H1 (cell line): ENCODE data around the gene DDX31. TPM values are rescaled to one million over a fixed set of nuclear protein-coding genes. Genes with fewer than 3 reads are reported as not detected.

Experiments
- CBX8 ChIP-seq: fragments of 300-800, 300-1000 bp; sonication (generic); IDR thresholded peaks from 2 replicates; pipeline ENCODE4 v1.7.1; 2016; ENCODE audit warnings: low read depth, low read length, borderline replicate concordance
- GTF2F1 ChIP-seq: IDR thresholded peaks from 2 replicates; pipeline ENCODE4 v1.6.1; 2012; ENCODE audit warnings: low read depth, low read length, improper control_type of control experiment, borderline replicate concordance
- RNF2 ChIP-seq: fragments of 200-900, 300-1000 bp; sonication (generic); IDR thresholded peaks from 2 replicates; pipeline ENCODE4 v1.7.1; 2016; ENCODE audit warnings: borderline replicate concordance, low read depth, mild to moderate bottlenecking, antibody characterized with exemption, low read length; ENCODE audit not compliant: poor library complexity, severe bottlenecking; ENCODE audit errors: missing control alignments
- RXRA ChIP-seq: IDR thresholded peaks from 2 replicates; pipeline ENCODE4 v1.6.1; 2011; ENCODE audit warnings: low read depth, mild to moderate bottlenecking, low read length, moderate library complexity; ENCODE audit not compliant: insufficient read depth
- SIN3A ChIP-seq, 2 experiments: IDR thresholded peaks in 1 of 2; conservative IDR thresholded peaks in 1 of 2; 2 replicates each; pipeline ENCODE4 v1.6.1; 2011 to 2012; ENCODE audit warnings: low read length in 2 of 2, improper control_type of control experiment in 1 of 2, low read depth in 1 of 2, mild to moderate bottlenecking in 1 of 2
- polyA plus RNA-seq, 7 experiments: library from polyadenylated mRNA; depleted of rRNA in 3 of 7; stranded (reverse) in 5 of 7; unstranded in 2 of 7; fragments of >200 nt in 5 of 7; fragments of 200-250 nt in 2 of 7; gene quantifications; 1 replicate in 5 of 7; 2 replicates in 1 of 7; 4 replicates in 1 of 7; pipeline versions ENCODE4 v1.2.1 to v1.2.3, GENCODE V29; 2011 to 2013; ENCODE audit warnings: missing spikeins in 2 of 7, mixed read lengths in 2 of 7
- total RNA-seq: library from RNA; stranded (reverse); fragmentation: NEBNext Ultra II Directional; extraction: Animal tissue kit (Norgen Biotek cat#: 25700); gene quantifications from 2 replicates; pipeline ENCODE4 v1.2.1, GENCODE V29; 2021
- TF ChIP-seq, protein P1 (sequence below): fragments of 300-600 bp; sonication (generic); IDR thresholded peaks from 2 replicates; pipeline ENCODE4 v1.7.1; 2012; ENCODE audit warnings: low read length, moderate library complexity, mild to moderate bottlenecking, inconsistent platforms; ENCODE audit not compliant: insufficient replicate concordance
- TF ChIP-seq, protein P2 (sequence below): IDR thresholded peaks from 2 replicates; pipeline ENCODE4 v1.6.1; 2011; ENCODE audit warnings: low read length, improper control_type of control experiment

DDX31 gene
- total and polyA plus RNA-seq, 2 of the 8 experiments (the other 6 are each of a cell fraction or from before 2014, with no cell fraction given) = 9.5 to 23.7 TPM

DNA sequence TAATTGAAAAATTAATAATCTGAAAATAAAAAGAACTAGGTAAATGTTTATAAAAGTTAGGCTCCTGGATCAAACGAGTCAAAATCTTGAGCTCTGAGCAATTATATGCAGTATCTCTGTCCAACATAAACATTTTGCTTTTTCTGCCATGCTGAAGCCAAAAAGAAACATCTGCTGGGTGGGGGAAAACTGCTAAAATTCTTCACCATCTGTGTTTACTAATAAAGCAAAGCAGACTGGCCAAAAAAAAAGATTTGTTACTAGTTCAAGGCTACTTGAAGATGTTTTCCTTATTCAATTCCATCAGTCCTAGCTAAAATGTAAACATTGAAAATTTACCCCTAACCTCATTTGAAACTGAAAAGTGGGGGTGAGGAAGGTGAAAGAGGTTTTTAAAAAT, 30.2 kb upstream of the DDX31 start (continued):
- TF ChIP-seq, protein P1, sequence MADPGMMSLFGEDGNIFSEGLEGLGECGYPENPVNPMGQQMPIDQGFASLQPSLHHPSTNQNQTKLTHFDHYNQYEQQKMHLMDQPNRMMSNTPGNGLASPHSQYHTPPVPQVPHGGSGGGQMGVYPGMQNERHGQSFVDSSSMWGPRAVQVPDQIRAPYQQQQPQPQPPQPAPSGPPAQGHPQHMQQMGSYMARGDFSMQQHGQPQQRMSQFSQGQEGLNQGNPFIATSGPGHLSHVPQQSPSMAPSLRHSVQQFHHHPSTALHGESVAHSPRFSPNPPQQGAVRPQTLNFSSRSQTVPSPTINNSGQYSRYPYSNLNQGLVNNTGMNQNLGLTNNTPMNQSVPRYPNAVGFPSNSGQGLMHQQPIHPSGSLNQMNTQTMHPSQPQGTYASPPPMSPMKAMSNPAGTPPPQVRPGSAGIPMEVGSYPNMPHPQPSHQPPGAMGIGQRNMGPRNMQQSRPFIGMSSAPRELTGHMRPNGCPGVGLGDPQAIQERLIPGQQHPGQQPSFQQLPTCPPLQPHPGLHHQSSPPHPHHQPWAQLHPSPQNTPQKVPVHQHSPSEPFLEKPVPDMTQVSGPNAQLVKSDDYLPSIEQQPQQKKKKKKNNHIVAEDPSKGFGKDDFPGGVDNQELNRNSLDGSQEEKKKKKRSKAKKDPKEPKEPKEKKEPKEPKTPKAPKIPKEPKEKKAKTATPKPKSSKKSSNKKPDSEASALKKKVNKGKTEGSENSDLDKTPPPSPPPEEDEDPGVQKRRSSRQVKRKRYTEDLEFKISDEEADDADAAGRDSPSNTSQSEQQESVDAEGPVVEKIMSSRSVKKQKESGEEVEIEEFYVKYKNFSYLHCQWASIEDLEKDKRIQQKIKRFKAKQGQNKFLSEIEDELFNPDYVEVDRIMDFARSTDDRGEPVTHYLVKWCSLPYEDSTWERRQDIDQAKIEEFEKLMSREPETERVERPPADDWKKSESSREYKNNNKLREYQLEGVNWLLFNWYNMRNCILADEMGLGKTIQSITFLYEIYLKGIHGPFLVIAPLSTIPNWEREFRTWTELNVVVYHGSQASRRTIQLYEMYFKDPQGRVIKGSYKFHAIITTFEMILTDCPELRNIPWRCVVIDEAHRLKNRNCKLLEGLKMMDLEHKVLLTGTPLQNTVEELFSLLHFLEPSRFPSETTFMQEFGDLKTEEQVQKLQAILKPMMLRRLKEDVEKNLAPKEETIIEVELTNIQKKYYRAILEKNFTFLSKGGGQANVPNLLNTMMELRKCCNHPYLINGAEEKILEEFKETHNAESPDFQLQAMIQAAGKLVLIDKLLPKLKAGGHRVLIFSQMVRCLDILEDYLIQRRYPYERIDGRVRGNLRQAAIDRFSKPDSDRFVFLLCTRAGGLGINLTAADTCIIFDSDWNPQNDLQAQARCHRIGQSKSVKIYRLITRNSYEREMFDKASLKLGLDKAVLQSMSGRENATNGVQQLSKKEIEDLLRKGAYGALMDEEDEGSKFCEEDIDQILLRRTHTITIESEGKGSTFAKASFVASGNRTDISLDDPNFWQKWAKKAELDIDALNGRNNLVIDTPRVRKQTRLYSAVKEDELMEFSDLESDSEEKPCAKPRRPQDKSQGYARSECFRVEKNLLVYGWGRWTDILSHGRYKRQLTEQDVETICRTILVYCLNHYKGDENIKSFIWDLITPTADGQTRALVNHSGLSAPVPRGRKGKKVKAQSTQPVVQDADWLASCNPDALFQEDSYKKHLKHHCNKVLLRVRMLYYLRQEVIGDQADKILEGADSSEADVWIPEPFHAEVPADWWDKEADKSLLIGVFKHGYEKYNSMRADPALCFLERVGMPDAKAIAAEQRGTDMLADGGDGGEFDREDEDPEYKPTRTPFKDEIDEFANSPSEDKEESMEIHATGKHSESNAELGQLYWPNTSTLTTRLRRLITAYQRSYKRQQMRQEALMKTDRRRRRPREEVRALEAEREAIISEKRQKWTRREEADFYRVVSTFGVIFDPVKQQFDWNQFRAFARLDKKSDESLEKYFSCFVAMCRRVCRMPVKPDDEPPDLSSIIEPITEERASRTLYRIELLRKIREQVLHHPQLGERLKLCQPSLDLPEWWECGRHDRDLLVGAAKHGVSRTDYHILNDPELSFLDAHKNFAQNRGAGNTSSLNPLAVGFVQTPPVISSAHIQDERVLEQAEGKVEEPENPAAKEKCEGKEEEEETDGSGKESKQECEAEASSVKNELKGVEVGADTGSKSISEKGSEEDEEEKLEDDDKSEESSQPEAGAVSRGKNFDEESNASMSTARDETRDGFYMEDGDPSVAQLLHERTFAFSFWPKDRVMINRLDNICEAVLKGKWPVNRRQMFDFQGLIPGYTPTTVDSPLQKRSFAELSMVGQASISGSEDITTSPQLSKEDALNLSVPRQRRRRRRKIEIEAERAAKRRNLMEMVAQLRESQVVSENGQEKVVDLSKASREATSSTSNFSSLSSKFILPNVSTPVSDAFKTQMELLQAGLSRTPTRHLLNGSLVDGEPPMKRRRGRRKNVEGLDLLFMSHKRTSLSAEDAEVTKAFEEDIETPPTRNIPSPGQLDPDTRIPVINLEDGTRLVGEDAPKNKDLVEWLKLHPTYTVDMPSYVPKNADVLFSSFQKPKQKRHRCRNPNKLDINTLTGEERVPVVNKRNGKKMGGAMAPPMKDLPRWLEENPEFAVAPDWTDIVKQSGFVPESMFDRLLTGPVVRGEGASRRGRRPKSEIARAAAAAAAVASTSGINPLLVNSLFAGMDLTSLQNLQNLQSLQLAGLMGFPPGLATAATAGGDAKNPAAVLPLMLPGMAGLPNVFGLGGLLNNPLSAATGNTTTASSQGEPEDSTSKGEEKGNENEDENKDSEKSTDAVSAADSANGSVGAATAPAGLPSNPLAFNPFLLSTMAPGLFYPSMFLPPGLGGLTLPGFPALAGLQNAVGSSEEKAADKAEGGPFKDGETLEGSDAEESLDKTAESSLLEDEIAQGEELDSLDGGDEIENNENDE = no peak
- TF ChIP-seq RXRA (no peak), CBX8 (no peak), RNF2 (no peak), GTF2F1 (no peak), SIN3A (conservative IDR thresholded peaks at IDR 0.05 in 1 of 2, IDR thresholded peaks at IDR 0.05 in 1 of 2; ENCODE audit: low read depth in 1 of 2, low read length in 2 of 2) (no peak)
- TF ChIP-seq, protein P2, sequence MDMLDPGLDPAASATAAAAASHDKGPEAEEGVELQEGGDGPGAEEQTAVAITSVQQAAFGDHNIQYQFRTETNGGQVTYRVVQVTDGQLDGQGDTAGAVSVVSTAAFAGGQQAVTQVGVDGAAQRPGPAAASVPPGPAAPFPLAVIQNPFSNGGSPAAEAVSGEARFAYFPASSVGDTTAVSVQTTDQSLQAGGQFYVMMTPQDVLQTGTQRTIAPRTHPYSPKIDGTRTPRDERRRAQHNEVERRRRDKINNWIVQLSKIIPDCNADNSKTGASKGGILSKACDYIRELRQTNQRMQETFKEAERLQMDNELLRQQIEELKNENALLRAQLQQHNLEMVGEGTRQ = no peak
- TF ChIP-seq, all 59 proteins: peak for 0
